Measurements from ENCODE around the gene TMEM248.

The TMEM248 gene

GRCh38 chr7:66920769-66921395 is at the start of gene TMEM248 (continued):
- TF ChIP-seq ZNF521 (tag by site-specific recombination; IDR thresholded peaks at IDR 0.05) (no peak), GLI2 (tag by site-specific recombination; IDR thresholded peaks at IDR 0.05; ENCODE audit: borderline replicate concordance, low read depth) (no peak), SP7 (tag by site-specific recombination; IDR thresholded peaks at IDR 0.05) (peak; percentile 91), SETDB1 (IDR thresholded peaks at IDR 0.05; ENCODE audit: insufficient read length, low read length) (no peak), KLF7 (tag by site-specific recombination; IDR thresholded peaks at IDR 0.05; ENCODE audit: borderline replicate concordance) (peak; percentile 38; the same call in 1 of the 2 replicates), ZBTB7A (tag by site-specific recombination; IDR thresholded peaks at IDR 0.05; ENCODE audit: low read depth) (peak; percentile 92), OSR2 (tag by site-specific recombination; IDR thresholded peaks at IDR 0.05) (peak; percentile 34; the same call in 1 of the 2 replicates), ZNF791 (tag by site-specific recombination; IDR thresholded peaks at IDR 0.05) (no peak), ZNF501 (tag by site-specific recombination; IDR thresholded peaks at IDR 0.05) (peak; percentile 97), ZNF394 (tag by site-specific recombination; IDR thresholded peaks at IDR 0.05; ENCODE audit: borderline replicate concordance) (peak; percentile 60; the same call in 1 of the 2 replicates), ZNF621 (tag by site-specific recombination; IDR thresholded peaks at IDR 0.05) (no peak), ZNF221 (tag by site-specific recombination; IDR thresholded peaks at IDR 0.05; ENCODE audit: borderline replicate concordance) (no peak), ZNF37A (tag by site-specific recombination; IDR thresholded peaks at IDR 0.05) (no peak), RBAK (tag by site-specific recombination; IDR thresholded peaks at IDR 0.05) (no peak), ZNF670 (tag by site-specific recombination; IDR thresholded peaks at IDR 0.05; ENCODE audit: low read depth) (no peak), ZNF184 (tag by site-specific recombination; IDR thresholded peaks at IDR 0.05) (no peak), ZNF24 (tag by site-specific recombination; IDR thresholded peaks at IDR 0.05) (no peak), ZBTB26 (tag by site-specific recombination; optimal IDR thresholded peaks at IDR 0.05) (peak; percentile 98), BCL11B (tag by site-specific recombination; IDR thresholded peaks at IDR 0.05; ENCODE audit: low read depth) (peak; percentile 76; the same call in 1 of the 2 replicates), ZNF596 (tag by site-specific recombination; IDR thresholded peaks at IDR 0.05) (no peak), ZNF2 (tag by site-specific recombination; IDR thresholded peaks at IDR 0.05) (peak; percentile 99), ZBTB44 (tag by site-specific recombination; IDR thresholded peaks at IDR 0.05) (no peak), ZNF19 (tag by site-specific recombination; IDR thresholded peaks at IDR 0.05; ENCODE audit: low read depth) (no peak), ZNF223 (tag by site-specific recombination; IDR thresholded peaks at IDR 0.05) (no peak), ZNF175 (tag by site-specific recombination; IDR thresholded peaks at IDR 0.05) (no peak), GFI1B (tag by site-specific recombination; IDR thresholded peaks at IDR 0.05) (no peak; the same call in 1 of the 2 replicates), SCRT1 (tag by site-specific recombination; IDR thresholded peaks at IDR 0.05; ENCODE audit: borderline replicate concordance) (peak; percentile 49; the same call in 1 of the 2 replicates), ZBTB8A (tag by site-specific recombination; IDR thresholded peaks at IDR 0.05) (peak; percentile 72)
- TF ChIP-seq, protein P1, sequence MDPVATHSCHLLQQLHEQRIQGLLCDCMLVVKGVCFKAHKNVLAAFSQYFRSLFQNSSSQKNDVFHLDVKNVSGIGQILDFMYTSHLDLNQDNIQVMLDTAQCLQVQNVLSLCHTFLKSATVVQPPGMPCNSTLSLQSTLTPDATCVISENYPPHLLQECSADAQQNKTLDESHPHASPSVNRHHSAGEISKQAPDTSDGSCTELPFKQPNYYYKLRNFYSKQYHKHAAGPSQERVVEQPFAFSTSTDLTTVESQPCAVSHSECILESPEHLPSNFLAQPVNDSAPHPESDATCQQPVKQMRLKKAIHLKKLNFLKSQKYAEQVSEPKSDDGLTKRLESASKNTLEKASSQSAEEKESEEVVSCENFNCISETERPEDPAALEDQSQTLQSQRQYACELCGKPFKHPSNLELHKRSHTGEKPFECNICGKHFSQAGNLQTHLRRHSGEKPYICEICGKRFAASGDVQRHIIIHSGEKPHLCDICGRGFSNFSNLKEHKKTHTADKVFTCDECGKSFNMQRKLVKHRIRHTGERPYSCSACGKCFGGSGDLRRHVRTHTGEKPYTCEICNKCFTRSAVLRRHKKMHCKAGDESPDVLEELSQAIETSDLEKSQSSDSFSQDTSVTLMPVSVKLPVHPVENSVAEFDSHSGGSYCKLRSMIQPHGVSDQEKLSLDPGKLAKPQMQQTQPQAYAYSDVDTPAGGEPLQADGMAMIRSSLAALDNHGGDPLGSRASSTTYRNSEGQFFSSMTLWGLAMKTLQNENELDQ (tag by site-specific recombination; IDR thresholded peaks at IDR 0.05; ENCODE audit: low read depth): no peak
- TF ChIP-seq, protein P2, sequence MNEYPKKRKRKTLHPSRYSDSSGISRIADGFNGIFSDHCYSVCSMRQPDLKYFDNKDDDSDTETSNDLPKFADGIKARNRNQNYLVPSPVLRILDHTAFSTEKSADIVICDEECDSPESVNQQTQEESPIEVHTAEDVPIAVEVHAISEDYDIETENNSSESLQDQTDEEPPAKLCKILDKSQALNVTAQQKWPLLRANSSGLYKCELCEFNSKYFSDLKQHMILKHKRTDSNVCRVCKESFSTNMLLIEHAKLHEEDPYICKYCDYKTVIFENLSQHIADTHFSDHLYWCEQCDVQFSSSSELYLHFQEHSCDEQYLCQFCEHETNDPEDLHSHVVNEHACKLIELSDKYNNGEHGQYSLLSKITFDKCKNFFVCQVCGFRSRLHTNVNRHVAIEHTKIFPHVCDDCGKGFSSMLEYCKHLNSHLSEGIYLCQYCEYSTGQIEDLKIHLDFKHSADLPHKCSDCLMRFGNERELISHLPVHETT (tag by site-specific recombination; IDR thresholded peaks at IDR 0.05): peak; percentile 77
- TF ChIP-seq, protein P3, sequence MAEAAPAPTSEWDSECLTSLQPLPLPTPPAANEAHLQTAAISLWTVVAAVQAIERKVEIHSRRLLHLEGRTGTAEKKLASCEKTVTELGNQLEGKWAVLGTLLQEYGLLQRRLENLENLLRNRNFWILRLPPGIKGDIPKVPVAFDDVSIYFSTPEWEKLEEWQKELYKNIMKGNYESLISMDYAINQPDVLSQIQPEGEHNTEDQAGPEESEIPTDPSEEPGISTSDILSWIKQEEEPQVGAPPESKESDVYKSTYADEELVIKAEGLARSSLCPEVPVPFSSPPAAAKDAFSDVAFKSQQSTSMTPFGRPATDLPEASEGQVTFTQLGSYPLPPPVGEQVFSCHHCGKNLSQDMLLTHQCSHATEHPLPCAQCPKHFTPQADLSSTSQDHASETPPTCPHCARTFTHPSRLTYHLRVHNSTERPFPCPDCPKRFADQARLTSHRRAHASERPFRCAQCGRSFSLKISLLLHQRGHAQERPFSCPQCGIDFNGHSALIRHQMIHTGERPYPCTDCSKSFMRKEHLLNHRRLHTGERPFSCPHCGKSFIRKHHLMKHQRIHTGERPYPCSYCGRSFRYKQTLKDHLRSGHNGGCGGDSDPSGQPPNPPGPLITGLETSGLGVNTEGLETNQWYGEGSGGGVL (tag by site-specific recombination; IDR thresholded peaks at IDR 0.05): no peak
